HG03139 (cell line): ENCODE data around the gene PIGL.
"Not testable (repeated sequence)": the region's sequence is repeated elsewhere in the genome, so short reads cannot be mapped to it uniquely, and the experiment has no call there.

ENCODE experiments used
- ATAC-seq: cut with Tn5 transposase; IDR thresholded peaks from one replicate; pipeline ENCODE4 v1.9.1; 2021; ENCODE audit not compliant: unreplicated experiment

The PIGL gene

DNA sequence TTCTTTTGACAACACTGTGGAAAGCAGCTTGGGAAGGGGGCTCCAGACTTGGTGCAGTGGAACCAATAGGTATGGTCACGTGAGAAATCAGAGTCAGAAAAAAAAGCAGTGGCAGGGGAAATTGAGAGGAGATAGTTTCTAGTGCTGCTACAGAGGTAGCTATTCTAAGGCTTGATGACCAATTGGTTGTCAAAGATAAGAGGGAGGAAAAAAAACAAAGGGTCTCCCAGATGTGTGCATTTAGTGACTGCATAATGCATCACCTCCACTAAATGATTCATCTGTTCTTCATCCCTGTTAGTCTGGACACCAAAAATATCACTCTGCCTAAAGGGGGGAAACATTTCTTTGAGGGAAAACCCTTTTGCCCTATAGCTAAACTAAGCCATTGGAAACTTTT lies 56.5 kb downstream of the PIGL start:
- no peak for ATAC-seq

DNA sequence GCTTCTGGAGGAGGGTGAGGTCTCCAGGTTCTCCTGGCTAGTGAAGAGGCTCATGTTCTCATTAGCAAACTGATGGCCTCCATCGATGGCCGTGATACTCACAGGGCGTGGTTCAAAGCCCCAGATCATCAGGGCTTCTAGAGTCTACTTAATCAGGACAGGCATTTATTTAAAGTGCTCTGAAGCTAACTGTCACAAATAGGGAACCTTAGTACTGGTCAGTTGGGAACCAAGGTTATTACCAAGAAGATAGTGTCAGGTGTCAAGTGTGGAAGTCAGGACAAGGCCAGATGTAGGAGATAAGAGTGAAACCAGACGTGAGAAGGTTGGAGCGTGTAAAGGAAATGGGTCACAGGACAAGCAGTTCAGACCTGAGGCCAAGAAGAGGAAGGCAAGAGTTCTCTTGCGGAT lies 56.9 kb downstream of the PIGL start:
- no peak for ATAC-seq

DNA sequence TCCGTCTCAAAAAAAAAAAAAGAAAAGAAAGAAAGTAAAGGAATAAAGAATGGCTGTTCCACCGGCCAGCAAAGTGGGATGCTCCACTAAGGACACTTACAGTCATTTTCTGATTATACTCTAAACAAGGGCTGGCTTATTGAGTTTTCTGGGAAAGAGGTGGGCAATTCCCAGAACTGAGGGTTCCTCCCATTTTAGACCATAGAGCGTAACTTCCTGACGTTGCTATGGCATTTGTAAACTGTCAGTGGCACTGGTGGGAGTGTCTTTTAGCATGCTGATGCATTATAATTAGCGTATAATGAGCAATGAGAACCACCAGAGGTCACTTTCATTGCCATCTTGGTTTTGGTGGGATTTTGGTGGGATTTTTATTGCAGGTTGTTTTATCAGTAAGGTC lies 58.0 kb downstream of the PIGL start:
- no peak for ATAC-seq

DNA sequence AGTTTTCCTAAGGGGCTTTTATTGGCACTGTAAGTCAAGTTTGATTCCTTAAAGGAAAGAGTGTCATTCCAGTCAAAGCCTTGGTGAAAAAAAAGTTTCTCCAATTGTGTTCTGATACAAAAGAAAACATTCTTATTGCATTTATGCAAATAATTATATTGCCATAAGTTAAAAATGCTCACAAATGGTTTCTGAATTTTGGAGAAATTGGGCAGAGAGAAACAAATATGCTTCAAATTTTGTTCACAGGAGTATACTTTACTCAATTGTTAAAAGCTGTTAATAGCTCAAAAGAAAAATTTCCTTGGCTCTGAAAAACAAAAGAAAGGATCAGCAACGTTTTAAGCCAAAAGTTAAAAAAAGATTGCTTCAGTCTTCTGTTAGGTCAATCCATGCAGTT lies 60.2 kb downstream of the PIGL start:
- no peak for ATAC-seq

DNA sequence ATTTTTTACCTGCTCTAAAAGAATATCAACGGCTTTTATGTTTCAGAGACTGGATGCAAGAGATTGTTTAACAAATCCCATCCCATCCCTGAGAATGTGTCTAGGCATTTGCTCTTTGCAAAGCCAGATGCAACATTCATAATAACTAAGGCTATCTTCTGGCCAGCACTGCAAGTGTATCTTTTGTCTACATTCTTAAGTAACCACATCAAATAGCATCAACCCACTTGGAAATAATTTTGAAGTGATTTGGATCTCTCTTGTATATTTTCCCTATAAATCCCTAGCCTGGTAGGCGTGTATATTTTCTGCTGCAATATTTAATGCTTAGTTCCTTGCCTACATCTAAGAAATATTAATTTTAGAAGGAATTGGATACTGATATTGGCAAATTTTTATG lies 64.3 kb downstream of the PIGL start:
- ATAC-seq, result no peak

DNA sequence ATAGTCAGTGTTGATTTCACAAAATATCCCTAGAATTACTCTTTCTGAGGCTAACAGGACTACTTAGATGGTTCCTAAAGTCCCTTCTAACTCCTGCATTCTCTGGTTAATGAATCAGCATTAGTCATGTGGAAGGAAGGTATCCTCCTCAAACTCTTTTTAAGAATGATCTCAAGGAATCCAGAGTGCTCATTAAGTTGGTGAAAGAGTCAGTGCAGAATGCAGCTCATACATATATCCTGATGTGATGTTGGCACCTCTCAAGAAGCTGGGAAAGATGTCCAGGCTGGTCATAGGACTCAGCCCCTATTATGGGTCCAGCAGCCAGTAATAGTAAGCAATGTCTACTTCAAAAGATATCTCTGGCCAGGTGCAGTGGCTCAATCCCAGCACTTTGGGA lies 65.5 kb downstream of the PIGL start:
- ATAC-seq, result no peak

DNA sequence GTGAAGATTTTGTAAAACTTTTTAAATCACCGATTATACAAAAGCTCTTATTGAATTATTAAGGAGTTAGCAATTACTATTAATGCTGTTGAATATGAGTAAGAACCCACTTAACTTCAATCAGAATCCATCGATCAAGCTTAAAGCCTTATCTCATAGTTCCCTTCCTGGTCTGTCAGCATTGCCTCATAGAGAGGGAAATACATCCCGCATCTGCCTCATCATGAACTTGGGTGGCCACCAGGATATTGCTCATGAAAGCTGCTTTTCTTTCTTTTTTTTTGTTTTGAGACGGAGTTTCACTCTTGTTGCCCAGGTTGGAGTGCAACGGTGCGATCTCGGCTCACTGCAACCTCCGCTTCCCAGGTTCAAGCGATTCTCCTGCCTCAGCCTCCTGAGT lies 66.7 kb downstream of the PIGL start:
- ATAC-seq, result no peak

DNA sequence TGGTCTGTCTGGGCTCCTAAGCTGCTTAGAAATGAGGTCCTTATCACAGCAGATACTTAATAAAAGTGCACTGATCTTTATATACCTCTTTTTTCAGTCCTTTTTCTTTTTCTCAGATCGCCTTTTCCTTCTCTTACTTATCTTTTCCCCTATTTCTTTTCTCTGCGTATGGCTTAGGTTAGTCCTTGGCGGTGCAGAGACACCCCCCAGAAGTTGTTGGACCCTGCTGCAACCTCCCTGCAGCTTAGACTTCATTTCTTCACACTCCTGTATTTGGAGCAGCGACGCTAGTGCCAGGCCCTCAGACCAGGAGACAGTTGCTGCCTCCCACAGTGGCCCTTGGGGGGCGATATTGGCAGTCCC lies 68.6 kb downstream of the PIGL start:
- ATAC-seq, result no peak

DNA sequence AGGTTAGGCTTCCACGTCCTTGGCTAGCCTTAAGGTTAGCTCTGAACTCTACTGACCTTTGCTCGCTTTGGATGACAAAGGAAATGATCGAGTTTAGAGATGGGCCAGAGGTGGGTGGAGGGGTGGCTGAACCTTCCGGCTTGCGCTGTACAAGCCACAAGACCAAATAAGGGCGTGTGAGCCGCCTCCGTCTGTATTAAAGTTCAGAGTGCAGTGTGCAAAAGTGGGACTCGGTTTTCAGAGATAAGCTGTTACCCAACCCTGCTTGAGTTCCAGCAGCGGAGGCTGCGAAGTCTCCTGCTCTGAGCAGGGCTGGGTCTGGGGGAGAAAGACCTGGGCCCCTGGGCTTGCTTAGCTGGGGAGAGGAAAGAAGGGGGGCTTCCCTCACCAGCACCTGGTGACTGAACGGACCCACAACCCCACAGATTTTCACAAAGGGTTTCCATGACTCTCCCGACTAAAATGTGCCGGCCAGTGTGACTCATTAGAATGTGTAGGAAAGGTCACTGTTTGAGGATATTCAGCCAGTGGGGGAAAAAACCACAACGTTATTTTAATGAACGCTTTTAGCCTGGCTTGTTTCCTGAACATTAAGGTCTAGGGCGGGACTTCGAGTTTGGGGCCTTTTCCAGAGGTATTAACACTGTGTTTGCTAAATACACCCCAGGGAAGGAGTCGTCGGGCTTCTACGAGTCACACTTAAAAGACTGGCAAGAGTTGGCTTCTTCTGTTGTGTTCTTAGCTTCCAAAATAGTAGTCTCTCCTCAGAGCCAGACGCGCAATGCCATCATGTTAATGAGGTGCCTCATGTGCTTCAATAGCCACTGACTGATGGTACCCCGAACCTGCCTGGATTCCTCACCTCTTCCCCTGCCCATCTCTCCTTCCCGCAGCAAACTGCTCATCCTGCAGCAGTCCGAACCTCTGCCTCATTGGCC lies 69.3 kb downstream of the PIGL start:
- ATAC-seq, result peak; percentile 81

DNA sequence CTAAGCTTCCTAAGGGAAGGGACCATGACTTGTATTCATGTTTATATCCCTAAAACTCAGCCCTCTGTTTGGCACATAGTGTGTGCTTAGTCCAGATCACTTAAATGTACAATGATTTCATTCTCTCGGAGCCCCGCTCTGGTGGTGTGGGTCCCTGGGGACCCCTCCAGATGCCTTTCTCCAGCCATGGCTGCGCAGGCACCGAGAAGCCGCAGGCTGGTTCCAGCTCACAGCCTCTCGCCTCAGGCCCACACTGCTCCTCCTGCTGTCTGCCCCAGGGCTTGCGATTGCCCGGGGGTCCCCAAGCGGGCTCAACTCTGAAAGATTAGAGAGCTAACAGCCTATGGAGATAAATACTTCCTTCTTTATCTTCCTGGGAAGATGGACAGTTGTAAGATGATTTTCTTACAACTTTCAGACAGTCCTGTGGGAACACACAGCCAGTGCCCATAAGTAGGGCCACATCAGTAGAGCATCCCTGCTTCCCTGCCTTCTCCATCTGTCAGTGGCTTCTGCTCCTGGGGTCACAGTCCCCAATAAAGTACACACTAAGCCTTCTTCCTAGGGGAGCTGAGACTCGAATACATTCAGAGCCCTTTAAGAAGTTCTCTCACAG lies 70.0 kb downstream of the PIGL start:
- ATAC-seq, result peak; percentile 41

DNA sequence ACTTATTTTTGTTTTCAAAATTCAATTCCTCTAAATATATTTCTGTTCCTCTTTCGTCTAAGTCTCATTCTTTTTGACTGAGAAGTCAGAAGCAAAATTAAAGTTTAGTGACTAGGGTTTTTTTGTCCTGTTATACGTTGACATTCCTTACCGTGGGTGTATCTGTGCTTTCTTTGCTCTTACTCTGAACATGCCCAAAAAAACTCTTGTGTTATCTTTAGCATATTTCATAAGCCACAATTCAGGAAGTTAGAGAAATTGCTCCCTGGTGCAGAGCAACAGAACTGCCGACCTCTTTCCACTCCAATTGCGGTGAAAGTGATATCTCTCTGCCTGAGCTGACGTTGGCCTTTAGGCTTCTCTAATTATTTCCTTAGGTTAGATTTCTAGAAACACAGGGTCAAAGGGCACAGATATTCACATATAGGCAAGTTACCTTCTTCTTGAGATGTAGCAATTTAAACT lies 70.6 kb downstream of the PIGL start:
- ATAC-seq, result no peak

DNA sequence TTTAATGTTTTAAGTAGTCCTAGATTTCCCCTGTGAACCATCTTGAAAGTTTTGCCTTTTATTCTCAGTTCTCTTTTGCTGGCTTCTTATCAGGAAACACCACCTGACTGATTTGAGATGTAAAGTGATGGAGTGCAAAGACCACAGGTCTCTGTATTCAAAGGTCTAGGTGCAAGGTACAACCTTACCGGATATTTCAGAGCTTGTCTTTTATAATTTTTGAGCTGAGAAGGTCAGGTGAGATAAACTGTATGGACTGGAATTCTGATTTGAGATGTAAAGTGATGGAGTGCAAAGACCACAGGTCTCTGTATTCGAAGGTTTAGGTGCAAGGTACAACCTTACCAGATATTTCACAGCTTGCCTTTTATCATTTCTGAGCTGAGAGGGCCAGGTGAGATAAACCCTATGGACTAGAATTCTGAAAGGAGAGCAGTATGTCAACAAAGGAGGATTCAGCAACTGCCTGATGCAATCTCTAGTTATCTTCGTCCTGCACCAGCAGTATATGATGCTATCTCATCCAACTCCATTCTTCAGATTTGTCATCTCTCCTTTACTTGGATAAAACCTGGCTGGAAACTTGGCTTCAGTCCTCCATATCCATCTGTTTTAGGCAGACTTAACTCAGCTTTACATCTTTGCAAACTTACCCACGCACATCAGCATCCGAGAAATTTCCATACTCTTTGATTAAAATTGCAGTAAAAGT lies 72.0 kb downstream of the PIGL start:
- ATAC-seq, result no peak

DNA sequence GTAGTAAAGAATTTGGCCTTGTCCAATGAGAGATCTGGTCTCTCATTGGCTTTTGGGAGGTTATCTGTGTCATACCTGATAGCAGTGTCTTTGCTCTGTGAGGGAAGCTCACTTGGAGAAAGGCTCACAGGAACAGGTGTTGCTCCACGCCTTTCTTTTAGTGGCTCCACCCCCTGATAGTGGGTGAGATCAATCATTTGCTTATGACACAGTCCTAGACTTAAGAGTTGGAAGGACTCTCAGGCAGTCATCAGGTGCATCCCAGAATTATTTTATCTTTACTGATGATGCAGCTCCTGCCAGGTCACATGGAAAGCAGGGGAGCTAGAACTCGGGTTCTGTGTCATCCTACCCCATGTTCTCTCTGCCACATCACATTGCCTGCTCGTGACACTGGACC lies 76.9 kb downstream of the PIGL start:
- ATAC-seq, result no peak

DNA sequence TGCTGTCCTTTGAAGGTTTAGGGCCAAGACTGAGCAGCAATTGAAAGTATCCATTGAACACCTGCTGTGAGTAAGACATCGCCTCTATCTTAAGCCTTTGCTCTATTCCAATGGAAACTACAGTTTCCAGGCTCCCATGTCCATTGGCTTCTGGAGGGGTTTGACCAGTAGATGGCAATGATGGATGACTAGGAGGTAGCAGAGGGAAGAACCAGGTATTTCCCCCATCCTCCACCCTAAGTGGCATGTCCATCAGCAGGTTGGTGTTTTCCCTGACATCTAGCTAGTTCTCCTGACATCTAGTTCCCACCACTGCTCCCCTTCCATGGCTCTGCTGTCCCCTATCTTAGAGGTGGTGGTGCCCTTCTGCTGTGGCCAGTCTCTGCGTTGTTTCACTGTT lies 77.5 kb downstream of the PIGL start:
- ATAC-seq, result no peak

DNA sequence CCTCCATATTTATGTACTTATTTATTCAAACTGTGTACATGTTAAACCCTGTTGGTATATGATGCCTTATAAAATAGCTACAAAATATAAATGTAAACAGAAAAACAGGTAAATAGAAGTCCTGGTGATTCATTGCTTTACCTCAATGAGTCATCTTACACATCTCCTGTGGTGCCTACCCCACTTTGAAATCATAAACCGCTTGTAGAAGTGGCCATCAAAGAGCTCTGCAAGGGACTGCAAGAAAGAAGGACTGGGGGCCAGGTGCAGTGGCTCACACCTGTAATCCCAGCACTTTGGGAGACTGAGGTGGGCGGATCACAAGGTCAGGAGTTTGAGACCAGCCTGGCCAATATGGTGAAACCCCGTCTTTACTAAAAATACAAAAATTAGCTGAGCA lies 79.1 kb downstream of the PIGL start:
- ATAC-seq, result not testable (repeated sequence)

DNA sequence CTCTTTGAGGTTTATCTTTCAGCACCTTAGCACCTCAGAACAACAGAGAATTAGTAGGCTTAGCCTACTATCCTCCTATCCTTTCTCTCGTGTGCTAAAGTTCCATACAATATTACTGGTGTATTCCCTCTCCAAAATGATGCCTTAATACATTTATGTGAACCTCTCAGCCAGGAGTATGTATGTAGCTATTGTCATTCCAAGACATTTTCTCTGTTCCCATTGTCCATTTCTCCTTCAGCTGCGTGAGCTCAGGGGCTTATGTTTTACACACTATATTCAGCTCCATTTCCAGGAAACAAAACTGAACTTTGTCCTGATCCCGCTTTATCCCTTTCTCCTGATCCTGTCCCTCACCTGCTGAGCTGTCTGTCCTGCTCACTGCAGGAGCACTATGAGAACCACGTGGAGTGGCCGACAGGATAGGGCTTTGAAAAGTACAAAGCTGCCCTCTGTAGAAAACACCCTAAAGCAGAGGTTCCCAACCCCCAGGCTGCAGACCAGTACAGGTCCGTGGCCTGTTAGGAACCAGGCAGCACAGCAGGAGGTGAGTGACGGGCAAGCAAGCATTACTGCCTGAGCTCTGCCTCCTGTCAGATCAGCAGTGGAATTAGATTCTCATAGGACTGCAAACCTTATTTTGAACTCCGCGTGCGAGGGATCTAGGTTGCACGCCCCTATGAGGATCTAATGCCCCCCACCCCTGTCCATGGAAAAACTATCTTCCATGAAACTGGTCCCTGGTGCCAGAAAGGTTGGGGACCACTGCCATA lies 80.5 kb downstream of the PIGL start:
- ATAC-seq, result no peak

DNA sequence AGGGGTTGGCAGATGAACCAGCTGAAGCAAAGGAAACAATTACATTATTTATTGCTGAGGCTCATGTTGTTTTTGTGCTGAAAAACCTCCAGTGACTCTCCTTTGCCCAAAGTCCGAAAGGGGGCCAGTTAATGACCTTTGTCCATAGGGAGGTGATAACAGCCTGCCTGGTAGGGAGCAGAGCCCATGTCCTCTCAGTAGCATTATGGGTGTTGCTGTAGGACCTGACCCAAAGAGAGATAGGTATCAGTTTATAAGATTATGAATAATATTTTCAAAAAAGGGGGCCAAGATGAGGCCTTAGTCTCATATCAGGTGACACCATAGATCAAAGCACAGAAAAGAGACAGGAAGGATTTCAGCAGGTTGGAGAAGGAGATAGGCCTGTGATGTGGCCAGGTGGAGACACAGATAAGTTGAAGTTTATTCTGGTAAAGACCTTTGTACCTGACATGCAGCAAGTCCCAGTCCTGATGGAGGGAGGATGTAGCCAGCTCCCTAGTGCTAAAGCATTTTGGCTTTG lies 81.2 kb downstream of the PIGL start:
- no peak for ATAC-seq

DNA sequence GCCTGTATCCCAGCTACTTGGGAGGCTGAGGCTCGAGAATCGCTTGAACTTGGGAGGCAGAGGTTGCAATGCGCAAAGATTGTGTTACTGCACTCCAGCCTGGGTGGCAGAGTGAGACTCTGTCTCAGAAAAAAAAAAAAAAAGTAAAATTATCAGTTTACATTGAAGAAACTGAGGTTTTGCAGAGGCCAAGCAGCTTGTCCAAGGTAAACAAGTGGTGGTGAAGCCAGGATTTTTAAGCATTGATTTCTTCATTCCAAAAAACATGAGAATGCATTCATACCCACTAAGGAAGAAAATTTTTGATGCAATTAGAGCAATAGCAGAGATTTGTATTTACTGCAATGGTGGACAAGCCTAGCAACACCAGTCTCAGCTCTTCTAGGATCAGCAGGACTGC lies 83.5 kb downstream of the PIGL start:
- ATAC-seq, result no peak

DNA sequence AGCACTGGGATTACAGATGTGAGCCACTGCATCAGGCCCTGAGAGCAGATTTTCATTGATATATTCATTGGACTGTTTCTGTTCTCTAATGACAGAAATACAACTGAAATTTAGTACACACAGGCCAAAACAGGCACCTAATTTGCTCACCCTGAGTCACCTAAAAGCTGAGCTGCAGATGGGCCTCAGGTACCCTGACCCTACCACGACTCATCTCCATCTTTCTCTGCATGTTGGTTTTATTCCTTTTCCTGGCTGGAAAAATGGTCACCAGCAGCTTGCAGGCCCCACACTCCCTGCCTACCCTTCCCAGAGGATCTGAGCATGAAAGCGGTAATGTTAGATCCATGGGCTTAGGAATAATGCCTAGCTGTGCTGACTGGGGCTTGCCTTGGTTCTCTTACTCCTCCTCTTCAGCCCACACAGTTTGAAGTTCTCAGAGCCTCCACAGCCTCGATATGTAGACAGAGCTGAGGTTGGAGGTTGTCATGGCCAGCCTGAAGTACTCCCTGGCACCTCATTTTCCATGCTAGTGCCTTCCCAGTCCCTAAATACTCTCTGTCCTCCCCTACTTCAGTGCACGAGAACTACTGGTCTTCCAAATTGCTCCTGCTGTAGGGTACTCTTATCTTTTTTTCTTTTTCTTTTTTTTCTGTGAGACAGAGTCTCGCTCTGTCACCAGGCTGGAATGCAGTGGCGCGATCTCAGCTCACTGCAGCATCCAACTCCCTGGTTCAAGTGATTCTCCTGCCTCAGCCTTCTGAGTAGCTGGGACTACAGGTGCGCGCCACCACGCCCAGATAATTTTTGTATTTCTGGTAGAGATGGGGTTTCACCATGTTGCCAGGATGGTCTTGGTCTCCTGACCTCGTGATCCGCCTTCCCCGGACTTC lies 85.2 kb downstream of the PIGL start:
- no peak for ATAC-seq

DNA sequence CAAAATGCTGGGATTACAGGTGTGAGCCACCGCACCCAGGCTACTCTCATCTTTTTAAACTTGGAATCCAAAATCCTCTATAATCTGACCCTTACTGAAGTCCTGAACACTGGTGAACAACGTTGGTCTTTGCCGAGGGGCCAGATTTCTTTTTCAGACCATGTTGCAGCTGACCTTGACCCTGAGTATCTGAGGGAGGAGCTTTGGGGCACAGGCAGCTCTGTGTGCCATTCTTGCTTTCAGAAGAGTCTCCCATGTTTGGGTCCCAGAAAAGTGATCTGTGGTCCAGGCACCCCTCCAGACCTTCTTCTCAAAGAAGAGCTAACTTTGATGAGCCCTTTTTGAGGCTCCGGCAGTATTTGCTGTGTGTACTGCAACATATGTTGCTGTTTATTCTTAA lies 85.8 kb downstream of the PIGL start:
- no peak for ATAC-seq
